Activated T-cell treated with anti-CD3 and anti-CD28 coated beads for 24 hours (primary cell): ENCODE data around the gene LIME1.

Experiments used
- DNase-seq: peaks from one replicate; pipeline ENCODE4 v3.0.0-alpha.2; 2020; ENCODE audit warnings: low read depth

Gene LIME1

GRCh38 chr20:63737945-63738686, 1.7 kb downstream of the LIME1 start:
- DNase-seq, result peak; percentile 23

GRCh38 chr20:63738687-63739129, 2.2 kb downstream of the LIME1 start:
- no peak for DNase-seq

- peak; percentile 50 for DNase-seq
Observed at GRCh38 chr20:63739130-63740069, 2.9 kb downstream of the LIME1 start, which contains the start of gene SLC2A4RG. TSS of gene SLC2A4RG (plus strand) at chr20:63739776. CDS start at chr20:63739913, 137 bp downstream.

- DNase-seq, result peak; percentile 28
Observed at GRCh38 chr20:63740070-63740626, 3.7 kb downstream of the LIME1 start.

GRCh38 chr20:63740627-63741353, 4.3 kb downstream of the LIME1 start:
- no peak for DNase-seq

- DNase-seq, result no peak
Observed at GRCh38 chr20:63741354-63741675, 4.9 kb downstream of the LIME1 start.

GRCh38 chr20:63741676-63742380, 5.4 kb downstream of the LIME1 start:
- DNase-seq, result no peak

- DNase-seq, result no peak
Observed at GRCh38 chr20:63742381-63743024, 6.0 kb downstream of the LIME1 start.

- no peak for DNase-seq
Observed at GRCh38 chr20:63743210-63743970, 6.9 kb downstream of the LIME1 start.

- DNase-seq, result no peak
Observed at GRCh38 chr20:63744158-63744557, 7.7 kb downstream of the LIME1 start.

- DNase-seq, result no peak
Observed at GRCh38 chr20:63744574-63745423, 8.3 kb downstream of the LIME1 start.

GRCh38 chr20:63745424-63745805, 9.0 kb downstream of the LIME1 start:
- no peak for DNase-seq

- no peak for DNase-seq
Observed at GRCh38 chr20:63745961-63746731, 9.7 kb downstream of the LIME1 start.

- no peak for DNase-seq
Observed at GRCh38 chr20:63746751-63747315, 10.4 kb downstream of the LIME1 start.

- DNase-seq, result no peak
Observed at GRCh38 chr20:63747622-63748069, 11.2 kb downstream of the LIME1 start.

GRCh38 chr20:63748070-63748933, 11.8 kb downstream of the LIME1 start:
- no peak for DNase-seq

- no peak for DNase-seq
Observed at GRCh38 chr20:63748934-63749270, 12.4 kb downstream of the LIME1 start.
